CD4-positive, alpha-beta T cell treated with Interleukin-10 for 1 hour (primary cell): ENCODE measurements around the gene THADA.

ENCODE experiments used
- DNase-seq: peaks from one replicate; pipeline ENCODE4 v3.0.0-alpha.2; 2020

Gene THADA

DNA sequence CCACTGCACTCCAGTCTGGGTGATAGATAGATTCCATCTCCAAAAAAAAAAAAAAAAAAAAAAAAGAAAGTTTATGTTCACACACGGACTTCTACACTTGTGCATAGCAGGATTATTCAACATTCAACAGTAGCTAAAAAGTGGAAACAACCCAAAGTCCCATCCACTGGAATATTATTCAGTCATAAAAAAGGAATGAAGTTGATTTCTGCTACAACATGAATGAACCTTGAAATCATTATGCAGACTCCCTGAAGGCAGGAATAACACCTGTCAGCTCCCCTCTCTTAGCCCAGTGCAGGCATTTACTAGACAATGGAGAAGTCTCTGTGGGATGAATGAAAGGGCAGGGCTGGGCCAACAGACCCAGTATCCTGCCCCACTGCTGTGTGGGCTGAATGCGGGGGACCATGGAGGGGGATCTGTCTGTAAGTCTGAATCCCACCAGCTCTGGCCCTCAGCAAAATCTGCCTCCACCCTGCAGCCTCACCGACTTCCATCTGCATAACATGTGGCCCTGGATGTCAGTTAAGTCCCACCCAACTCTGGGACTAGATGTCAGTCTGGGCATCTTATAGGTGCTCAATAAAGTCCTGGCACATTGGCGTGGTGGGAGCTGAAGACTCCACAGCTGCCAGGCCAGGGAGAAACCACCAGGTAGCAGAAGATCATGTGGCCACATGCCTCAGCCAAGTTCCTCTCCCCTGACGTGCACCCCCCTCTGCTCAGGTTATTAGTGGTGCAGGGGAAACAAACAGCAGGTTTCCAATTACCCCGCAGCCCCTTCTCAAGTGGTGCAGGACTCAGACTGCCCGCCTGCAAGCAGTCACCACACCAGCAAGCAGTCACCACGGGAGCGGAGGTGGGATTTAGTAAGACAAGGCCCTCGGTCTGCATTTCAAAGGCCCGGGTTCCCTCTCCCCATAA is 378.3 kb downstream of the THADA start:
- DNase-seq = no peak

DNA sequence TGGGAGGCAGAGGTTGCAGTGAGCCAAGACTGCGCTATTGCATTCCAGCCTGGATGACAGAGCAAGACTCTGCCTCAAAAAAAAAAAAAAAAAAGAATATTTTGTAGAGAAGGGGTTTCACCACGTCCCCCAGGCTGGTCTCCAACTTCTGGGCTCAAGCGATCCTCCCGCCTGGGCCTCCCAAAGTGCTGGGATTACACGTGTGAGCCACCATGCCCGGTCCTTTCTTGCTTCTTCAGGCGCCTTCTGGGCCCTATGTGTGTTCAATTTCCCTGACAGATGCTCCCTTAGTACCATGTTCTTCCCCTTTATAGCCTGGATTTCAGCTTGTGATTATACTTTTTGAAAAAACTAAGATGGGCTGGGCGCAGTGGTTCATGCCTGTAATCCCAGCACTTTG is 379.2 kb downstream of the THADA start:
- DNase-seq = no peak

DNA sequence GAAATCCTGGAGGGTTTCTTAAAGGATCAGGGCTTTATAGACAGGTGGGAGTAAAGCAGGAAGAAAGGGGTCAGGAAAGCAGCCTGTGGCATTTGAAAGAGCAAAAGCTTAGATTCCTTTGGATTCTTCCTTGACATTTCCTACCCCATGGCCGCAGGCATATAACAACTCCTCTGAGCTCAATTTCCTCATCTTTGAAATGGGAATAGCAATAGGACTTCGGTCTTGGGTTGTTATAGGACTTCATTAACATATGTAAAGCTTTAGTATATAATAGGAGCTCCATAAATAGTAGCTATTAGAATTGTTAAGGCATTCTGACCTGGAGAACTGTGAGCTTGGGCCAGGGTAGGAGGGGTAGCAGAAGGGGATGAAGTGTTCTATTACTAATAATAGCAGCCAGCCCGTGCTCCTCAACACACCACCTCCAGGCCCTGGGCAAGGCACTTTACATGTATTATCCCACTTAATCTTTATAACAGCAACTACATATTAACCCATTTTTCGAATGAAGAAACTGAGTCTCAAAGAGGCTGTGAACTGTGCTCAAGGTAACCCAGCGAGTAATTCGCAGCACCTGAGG is 380.1 kb downstream of the THADA start:
- DNase-seq = no peak

DNA sequence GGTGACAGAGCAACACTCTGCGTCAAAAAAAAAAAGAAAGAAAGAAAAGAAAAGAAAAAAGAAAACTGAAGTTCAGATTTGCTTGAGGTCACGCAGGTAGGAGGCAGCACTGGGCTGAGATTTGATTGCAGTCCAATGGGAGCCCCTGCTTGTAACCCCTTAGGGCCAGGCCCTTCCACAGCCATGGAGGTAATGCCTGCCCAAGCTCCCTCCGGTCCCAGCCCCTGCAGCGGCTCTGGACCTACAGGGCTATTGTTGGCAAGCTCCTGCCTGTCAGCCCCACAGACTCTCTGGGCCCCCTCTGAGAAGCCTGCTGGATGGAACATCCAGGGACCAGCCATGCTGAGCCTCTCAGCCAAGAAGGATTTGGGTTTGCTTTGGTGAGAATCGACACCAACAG is 381.6 kb downstream of the THADA start:
- DNase-seq = no peak

- DNase-seq = no peak
These were observed 382.9 kb downstream of the THADA start for GRCh38 chr2:43212931-43213330.

- DNase-seq = no peak
These were observed 383.5 kb downstream of the THADA start for GRCh38 chr2:43212216-43212835.

- no peak for DNase-seq
These were observed 385.2 kb downstream of the THADA start for GRCh38 chr2:43210467-43211303.

DNA sequence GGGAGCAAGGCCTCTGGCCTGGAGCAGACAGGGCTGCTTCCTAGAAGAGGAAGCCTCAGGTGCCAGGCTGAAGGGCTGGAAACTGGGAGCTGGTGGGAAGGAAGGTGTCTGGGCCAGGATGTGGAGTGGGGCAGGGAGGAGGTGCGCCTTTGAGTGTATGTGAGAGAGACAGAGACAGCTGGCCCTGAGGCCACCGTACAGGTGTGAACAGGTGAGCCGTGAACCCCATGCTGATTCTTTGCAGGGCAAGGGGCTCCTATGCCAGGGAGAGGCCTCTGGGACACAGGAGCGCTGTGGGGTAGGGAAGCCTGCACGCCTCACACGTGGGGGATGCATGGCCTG is 385.7 kb downstream of the THADA start:
- no peak for DNase-seq

DNA sequence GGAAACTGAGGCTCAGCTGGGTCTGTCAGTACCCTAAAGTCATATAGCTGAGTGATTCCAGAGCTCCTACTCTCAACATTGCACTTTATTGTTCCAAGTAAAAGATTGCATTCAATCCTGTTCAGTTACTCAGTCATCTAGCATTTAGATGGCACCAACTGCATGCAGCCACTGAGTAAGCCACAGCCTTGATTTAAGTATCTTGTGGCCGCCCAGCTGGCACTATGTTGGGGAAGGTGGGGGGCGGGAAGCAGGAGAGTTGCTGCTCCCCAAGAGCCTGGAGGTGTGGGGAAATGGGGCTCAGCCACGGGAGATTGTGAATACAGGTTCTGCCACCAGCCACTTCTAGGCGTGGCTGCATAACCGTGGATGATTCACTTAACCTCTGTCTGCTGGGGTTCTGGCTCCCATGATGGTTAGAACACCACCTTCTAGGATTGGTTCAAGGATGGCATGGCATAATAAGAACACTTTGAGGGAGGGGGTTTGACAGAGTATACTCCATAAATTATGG is 386.6 kb downstream of the THADA start:
- no peak for DNase-seq

DNA sequence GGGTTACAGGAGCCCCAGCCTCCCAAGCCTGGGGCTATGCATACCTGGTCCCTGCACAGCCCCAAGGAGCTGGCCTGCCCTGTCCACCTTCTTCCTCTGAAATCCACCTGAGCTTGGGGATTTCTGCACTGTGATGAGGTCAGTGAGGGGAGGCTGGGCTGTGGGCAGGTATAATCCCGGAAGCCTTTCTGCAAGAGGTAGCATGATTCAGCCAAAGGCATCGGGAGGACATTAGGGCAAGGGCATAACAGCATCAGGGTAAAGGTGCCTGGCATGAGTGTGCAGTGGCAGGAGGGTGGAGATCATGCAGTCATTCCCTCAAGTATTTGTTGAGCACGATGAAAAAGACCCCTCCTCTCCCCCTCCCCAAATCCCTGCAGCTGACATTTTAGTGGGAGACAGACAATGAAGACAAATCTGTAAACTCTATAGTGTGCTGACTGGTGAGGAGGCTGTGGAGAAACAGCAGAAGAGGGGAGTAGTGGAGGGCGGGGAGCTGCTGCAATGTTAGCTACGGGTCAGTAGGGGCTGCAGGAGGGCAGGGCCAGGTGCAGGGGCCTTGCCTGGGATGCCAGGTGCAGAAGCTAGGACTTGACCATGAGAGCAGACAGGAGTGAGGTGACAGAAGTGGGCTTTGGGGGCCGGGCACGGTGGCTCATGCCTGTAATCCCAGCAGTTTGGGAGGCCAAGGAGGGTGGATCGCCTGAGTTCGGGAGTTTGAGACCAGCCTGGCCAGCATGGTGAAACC is 388.1 kb downstream of the THADA start:
- DNase-seq = no peak

GRCh38 chr2:43206602-43207001 is 389.2 kb downstream of the THADA start:
- DNase-seq = no peak

DNA sequence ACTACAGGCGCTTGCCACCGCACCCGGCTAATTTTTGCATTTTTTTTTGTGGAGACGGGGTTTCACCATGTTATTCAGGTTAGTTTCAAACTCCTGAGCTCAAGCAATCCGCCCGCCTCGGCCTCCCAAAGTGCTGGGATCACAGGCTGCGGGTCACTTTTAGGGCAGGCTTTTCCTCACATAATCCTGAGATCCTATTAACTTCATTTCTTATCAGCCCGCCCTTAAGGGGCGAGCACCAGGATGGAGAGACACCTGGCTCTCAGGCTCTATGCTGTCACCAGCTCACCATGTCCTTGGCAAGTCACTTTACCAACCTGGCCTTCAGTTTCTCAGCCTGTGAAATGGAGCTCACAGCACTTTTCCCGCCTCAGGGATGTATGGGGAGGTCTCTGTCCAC is 392.5 kb downstream of the THADA start:
- no peak for DNase-seq

DNA sequence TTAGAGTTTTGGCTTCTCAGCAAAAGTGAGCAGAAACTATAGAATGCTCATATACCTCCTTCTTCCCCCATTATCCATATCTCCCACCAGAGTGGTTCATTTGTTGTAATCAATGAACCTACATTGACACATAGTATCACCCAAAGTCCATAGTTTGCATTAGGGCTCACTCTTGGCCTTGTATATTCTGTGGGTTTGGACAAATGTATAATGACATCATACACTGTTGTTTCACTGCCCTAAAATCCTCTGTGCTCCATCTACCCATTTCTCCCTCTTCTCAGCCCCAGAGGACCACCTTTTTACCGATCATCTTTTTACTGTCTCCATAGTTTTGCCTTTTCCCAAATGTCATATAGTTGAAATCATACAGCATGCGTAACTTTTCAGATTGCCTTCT is 393.5 kb downstream of the THADA start:
- no peak for DNase-seq

DNA sequence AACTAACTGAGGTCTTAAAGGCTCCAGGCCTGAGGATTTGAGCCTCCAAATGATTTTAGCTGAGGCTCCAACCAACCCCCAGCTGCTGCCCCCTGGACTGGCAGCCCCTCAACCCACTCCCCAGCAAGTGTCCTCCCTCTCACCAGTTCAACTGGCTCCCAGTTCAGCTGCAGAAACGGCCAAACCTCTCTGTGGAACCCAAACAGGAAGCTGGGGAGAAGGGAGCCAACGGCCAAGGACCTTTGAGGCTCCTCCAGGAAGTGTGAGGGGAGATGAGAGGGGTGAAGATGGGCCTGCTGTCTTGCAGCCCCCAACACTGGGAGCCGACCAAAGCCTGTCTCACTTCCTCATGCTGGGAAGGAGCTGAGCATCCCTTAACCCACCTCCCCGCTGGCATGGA is 394.3 kb downstream of the THADA start:
- no peak for DNase-seq

DNA sequence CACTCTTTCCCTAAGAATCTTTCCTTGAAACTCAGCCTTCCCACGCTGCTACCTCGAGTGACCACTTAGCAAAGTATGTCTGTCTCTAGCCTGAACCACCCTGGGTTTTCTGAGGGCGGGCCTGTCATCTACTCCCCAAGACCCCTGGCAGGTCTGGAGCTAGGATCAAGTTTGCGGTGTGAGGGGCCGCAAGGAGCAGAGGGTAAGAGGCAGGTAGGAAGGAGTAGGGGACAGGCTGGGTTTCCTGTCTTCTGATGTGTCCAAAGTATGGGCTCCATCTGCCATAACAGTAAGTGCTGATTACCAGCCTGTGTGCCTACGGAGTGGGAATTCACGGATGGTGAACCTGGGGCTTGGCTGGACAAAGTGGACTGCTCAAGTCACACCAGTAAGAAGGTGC is 394.8 kb downstream of the THADA start:
- no peak for DNase-seq

DNA sequence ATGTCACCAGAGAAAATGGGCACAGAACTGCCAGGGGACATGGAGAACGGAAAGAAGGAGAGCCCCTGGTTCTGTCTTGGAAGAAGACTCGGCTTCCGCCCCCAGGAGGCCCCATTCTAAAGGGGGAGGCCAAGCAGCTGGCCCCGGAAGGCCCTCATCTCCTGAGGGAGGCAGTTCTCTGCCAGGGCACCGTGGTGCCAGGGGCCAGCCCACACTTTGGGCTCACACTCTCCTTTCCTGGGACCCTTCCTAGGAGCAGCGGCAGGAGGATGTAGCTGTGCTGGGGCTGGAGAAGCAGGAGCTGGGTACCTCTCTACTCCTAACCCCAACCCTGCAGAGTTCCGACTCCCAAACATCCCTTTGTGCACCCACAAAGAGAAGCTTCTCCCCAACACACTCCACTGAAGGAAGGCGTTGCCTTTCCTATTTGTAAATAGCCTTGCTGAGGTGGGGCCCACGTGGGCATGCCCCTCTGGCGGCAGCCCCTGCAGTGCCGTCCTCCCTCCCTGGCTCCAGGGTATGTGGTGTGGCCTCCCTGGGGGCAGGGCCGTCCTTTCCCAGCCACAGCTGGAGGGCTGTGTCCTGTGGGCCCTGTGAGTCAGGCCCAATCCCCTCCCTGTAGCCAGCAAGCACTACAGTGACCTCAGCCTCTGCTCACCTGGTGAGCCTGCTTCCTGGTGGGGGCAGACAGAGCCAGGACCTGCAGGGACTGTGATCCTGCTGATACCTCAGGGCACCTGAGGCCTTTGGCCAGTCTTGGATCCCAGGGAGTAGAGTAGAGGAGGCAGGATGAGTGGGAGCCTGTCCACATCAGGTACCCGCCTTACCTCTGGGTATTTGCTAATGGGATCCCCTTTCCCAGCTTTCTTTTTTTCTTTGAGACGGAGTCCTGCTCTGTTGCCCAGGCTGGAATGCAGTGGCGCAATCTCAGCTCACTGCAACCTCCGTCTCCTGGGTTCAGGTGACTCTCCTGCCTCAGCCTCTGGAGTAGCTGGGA is 396.0 kb downstream of the THADA start:
- DNase-seq = no peak

- no peak for DNase-seq
These were observed 397.6 kb downstream of the THADA start for GRCh38 chr2:43198263-43198662.

- DNase-seq = no peak
These were observed 398.3 kb downstream of the THADA start for GRCh38 chr2:43197588-43197896.

DNA sequence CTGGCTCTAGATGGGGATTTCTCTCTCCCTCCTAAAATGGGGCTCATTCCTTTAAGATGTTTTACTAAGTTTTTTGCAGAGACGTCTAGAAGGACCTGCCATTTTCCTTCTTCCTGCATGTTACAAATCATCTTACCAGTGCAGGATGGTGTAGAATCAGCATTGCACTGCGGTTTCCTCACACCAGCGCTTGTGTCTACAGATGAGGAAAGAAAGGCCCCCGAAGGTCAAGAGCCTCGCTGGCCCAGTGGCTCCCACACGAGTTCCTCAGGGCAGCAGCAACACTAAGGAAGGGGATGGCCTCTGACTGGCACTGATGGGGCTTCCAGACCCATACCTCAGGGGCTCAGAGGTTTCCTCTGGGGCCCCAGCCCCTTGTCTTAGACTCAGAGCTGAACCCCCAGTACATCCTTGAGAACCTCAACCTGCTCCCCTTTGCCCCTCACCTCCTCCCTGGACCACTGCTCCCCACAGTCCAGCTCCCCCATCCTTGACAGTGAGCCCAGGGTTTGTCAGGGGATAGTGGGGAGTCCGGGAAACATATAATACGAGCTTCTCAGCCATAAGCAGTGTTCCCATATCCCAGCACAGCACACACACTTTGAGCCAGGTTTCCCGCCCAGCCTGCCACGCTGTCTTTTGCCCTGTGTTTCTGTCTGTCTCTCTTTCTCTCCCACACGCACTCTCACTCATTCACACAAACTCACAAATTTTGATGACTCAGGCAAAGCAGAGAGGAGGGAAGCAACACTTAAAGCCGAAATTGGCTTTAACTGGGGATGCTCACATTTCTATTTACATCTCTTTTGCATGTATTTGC is 398.9 kb downstream of the THADA start:
- no peak for DNase-seq

DNA sequence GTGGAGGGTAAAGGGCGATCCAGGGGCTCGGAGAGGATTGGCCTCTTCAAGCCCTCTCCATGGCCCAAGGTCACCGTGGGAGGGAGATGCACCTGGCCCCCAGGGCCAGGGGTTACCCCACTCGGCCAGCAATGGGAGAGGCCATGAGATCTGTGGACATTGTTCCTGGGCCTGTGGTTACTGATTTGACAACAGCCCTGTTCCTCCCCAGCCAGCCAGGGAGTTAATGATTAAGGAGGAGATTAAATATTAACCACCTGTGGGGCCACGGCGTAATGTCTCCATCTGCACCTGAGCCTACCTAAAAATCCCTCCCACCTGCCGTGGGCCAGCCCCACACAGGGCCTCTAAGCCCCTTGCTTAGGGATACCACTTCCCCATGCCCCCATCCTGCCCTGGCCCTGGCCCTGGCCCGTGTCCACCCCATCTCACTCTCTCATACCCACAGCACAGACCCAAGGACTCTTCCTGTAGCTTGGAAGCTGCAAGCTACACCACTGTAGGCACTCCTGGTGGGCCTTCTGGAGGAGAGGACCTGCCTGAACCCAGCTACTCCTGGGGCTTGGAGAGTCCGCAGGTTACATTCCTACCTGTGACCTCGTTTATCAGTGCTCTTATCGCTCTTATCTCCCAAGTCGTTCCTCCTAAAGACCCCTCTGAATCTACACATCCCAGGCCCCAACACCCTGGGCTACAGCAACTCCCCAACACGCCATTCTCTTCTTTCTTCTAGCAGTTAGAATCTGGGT is 401.5 kb downstream of the THADA start:
- DNase-seq = no peak
